Endothelial cell of umbilical vein (primary cell): ENCODE results near the gene BAG3. TPM values are rescaled to one million over a fixed set of nuclear protein-coding genes. Genes with fewer than 3 reads are reported as not detected.

Experiments used
- BruUV-seq: library from RNA; stranded (reverse); fragments of 400-500 nt; replicated peaks from 2 replicates; lab custom pipeline; 2021; lab: Mats Ljungman, UMichigan
- CTCF ChIA-PET: fragments of 300-600, 350-600 bp; sonication (Branson Sonifier 250); formaldehyde crosslinking; loops from one replicate; lab custom pipeline; 2021; ENCODE audit warnings: antibody characterized with exemption, inconsistent platforms; lab: Charles Lee
- POLR2A ChIA-PET: fragments of 300-600, 350-600 bp; sonication (Branson Sonifier 250); formaldehyde crosslinking; loops from one replicate; lab custom pipeline; 2021; ENCODE audit warnings: antibody characterized with exemption, inconsistent platforms; lab: Charles Lee
- DNase-seq: peaks from one replicate; pipeline ENCODE4 v3.0.0-alpha.2; 2011; ENCODE audit warnings: low read depth, low spot score
- FAIRE-seq: peaks from 2 replicates; lab custom pipeline; 2011; peaks lifted over from hg19 to GRCh38; lab: Jason Lieb, UNC
- H2AFZ ChIP-seq: 2 replicates; pipeline ENCODE4 v1.6.0; 2012; ENCODE audit warnings: low read depth, low read length, control low read depth, inconsistent platforms
- H3K27ac ChIP-seq: 2 replicates; pipeline ENCODE4 v1.5.1; 2011; ENCODE audit warnings: low read depth, mild to moderate bottlenecking, control low read depth, low read length, moderate library complexity; ENCODE audit not compliant: insufficient read depth
- H3K27me3 ChIP-seq, 2 experiments: 2 replicates each; pipeline versions ENCODE4 v1.6.0 to v1.6.1; 2011; ENCODE audit warnings: low read length in 2 of 2, mixed read lengths in 1 of 2; ENCODE audit not compliant: control insufficient read depth in 2 of 2, insufficient read depth in 2 of 2
- H3K36me3 ChIP-seq, 2 experiments: 2 replicates in 1 of 2; 3 replicates in 1 of 2; pipeline ENCODE4 v1.5.1; 2011; ENCODE audit warnings: low read length in 2 of 2, mild to moderate bottlenecking in 1 of 2, moderate library complexity in 1 of 2; ENCODE audit not compliant: control insufficient read depth in 2 of 2, insufficient read depth in 2 of 2; ENCODE audit errors: extremely low read depth in 1 of 2
- H3K4me1 ChIP-seq: 3 replicates; pipeline ENCODE4 v1.5.1; 2011; ENCODE audit warnings: mild to moderate bottlenecking, low read length; ENCODE audit not compliant: control insufficient read depth, insufficient read depth; ENCODE audit errors: extremely low read depth
- H3K4me2 ChIP-seq: 2 replicates; pipeline ENCODE4 v1.6.1; 2011; ENCODE audit warnings: low read length, control low read depth, mixed read lengths; ENCODE audit not compliant: insufficient read depth
- H3K4me3 ChIP-seq, 3 experiments: fragments of 200-600 bp in 1 of 3; sonication (generic), shearing (Covaris generic) in 1 of 3; replicated peaks in 1 of 3; 2 replicates each; pipeline ENCODE4 v1.5.1; 2011 to 2016; ENCODE audit warnings: control low read depth in 3 of 3, low read length in 3 of 3, mild to moderate bottlenecking in 2 of 3, inconsistent platforms in 1 of 3, low read depth in 1 of 3, moderate library complexity in 1 of 3; ENCODE audit not compliant: insufficient read depth in 1 of 3
- H3K79me2 ChIP-seq: 2 replicates; pipeline ENCODE4 v1.6.0; 2012; ENCODE audit warnings: low read length, inconsistent platforms; ENCODE audit not compliant: control insufficient read depth, insufficient read depth
- H3K9ac ChIP-seq: replicated peaks from 2 replicates; pipeline ENCODE3; 2011; ENCODE audit warnings: low read length, control low read depth; ENCODE audit not compliant: insufficient read depth; ENCODE audit errors: extremely low read depth
- H3K9me1 ChIP-seq: replicated peaks from 3 replicates; pipeline ENCODE4 v1.6.0; 2011; ENCODE audit warnings: mild to moderate bottlenecking, low read length; ENCODE audit not compliant: control insufficient read depth, insufficient read depth; ENCODE audit errors: extremely low read depth
- H3K9me3 ChIP-seq: replicated peaks from 2 replicates; pipeline ENCODE4 v1.5.1; 2012; ENCODE audit warnings: low read length, inconsistent platforms; ENCODE audit not compliant: control insufficient read depth, insufficient read depth
- H4K20me1 ChIP-seq: replicated peaks from 2 replicates; pipeline ENCODE3; 2011; ENCODE audit warnings: mild to moderate bottlenecking, low read length; ENCODE audit not compliant: control insufficient read depth, insufficient read depth; ENCODE audit errors: extremely low read depth
- EZH2 ChIP-seq: IDR thresholded peaks from 2 replicates; pipeline ENCODE4 v1.6.1; 2012; ENCODE audit warnings: borderline replicate concordance, low read depth, mild to moderate bottlenecking, moderate library complexity, low read length, inconsistent platforms; ENCODE audit not compliant: severe bottlenecking
- FOS ChIP-seq: IDR thresholded peaks from 2 replicates; pipeline ENCODE4 v1.6.1; 2011; ENCODE audit warnings: mild to moderate bottlenecking, low read length, moderate library complexity, borderline replicate concordance; ENCODE audit not compliant: insufficient read depth
- GATA2 ChIP-seq: IDR thresholded peaks from 2 replicates; pipeline ENCODE4 v1.7.0; 2011; ENCODE audit warnings: low read depth, mild to moderate bottlenecking, moderate library complexity, mixed read lengths, low read length; ENCODE audit not compliant: insufficient read length, insufficient read depth
- JUN ChIP-seq: IDR thresholded peaks from 2 replicates; pipeline ENCODE4 v1.6.1; 2011; ENCODE audit warnings: borderline replicate concordance, low read depth; ENCODE audit not compliant: insufficient read length, insufficient read depth
- MAX ChIP-seq: IDR thresholded peaks from 2 replicates; pipeline ENCODE4 v1.6.1; 2011; ENCODE audit not compliant: insufficient read depth, insufficient read length
- MYC ChIP-seq: IDR thresholded peaks from one replicate; pipeline ENCODE4 v1.6.1; 2011; ENCODE audit warnings: mild to moderate bottlenecking, low read depth, low read length
- POLR2A ChIP-seq: IDR thresholded peaks from 2 replicates; pipeline ENCODE4 v1.6.1; 2012; ENCODE audit warnings: low read depth, mild to moderate bottlenecking, control low read depth, low read length
- POLR2AphosphoS5 ChIP-seq: IDR thresholded peaks from 2 replicates; pipeline ENCODE4 v1.6.1; 2012; ENCODE audit warnings: low read depth, mild to moderate bottlenecking, control low read depth, low read length, moderate library complexity; ENCODE audit not compliant: insufficient read depth
- dilution Hi-C: fragments of 300-500 bp; cut with MboI; formaldehyde crosslinking; loops from one replicate; pipeline ENCODE4 v1.15.0; 2019; ENCODE audit warnings: low sequenced_read_pairs; ENCODE audit not compliant: extremely low pct_ligation_motif_present
- intact Hi-C: fragments of 100-400 bp; cut with micrococcal nuclease; formaldehyde crosslinking; loops from one replicate; pipeline ENCODE4 v1.10.0; 2022
- polyA plus RNA-seq, 4 experiments: library from polyadenylated mRNA; depleted of rRNA in 3 of 4; stranded (reverse) in 3 of 4; unstranded in 1 of 4; fragments of >200 nt; gene quantifications; 2 replicates each; pipeline versions ENCODE4 v1.2.1 to v1.2.3, GENCODE V29; 2011 to 2012; ENCODE audit warnings: missing spikeins in 1 of 4
- total RNA-seq: library from RNA; stranded (reverse); gene quantifications from 2 replicates; pipeline ENCODE4 v1.2.3, GENCODE V29; 2021
- TF ChIP-seq, protein P1 (sequence below), 2 donors: IDR thresholded peaks; 1 replicate in 1 of 2; 2 replicates in 1 of 2; pipeline ENCODE4 v1.5.1; 2011; ENCODE audit warnings: low read length in 2 of 2, mild to moderate bottlenecking in 2 of 2, moderate library complexity in 2 of 2, control low read depth in 1 of 2, inconsistent platforms in 1 of 2, low read depth in 1 of 2; ENCODE audit not compliant: insufficient read depth in 1 of 2; ENCODE audit errors: extremely low read depth in 1 of 2

The BAG3 gene
- total and polyA plus RNA-seq, 2 donors (not counting 3 experiments of a cell fraction or from before 2014, with no cell fraction given), result 25.2 to 66.7 TPM

- Histone ChIP-seq H3K4me3 (no peak overlapping the region), H3K9ac (no peak overlapping the region), H3K79me2 (peaks cover 37% of the 10 kb centered on the region), H4K20me1 (peaks cover 3% of the 10 kb centered on the region), H3K36me3 (no peaks in the 10 kb centered on the region), H3K9me1 (no peaks in the 10 kb centered on the region), H3K4me2 (no peak overlapping the region), H3K27me3 (no peaks in the 10 kb centered on the region), H3K27ac (no peak overlapping the region), H2AFZ (no peak overlapping the region), H3K4me1 (peaks cover 26% of the 10 kb centered on the region), H3K9me3 (no peaks in the 10 kb centered on the region)
- FAIRE-seq, result no peak
- BruUV-seq, result no TSS peak
- dilution Hi-C loops (no loop called here), intact Hi-C loops (loop anchor here (10.0 kb wide), 2 partner anchors 445 to 545 kb away; partner anchors contain the start of genes DENND10 and GRK5)
- POLR2A ChIA-PET, result no interaction called here
- CTCF ChIA-PET, result interaction anchor here (1.0 to 2.3 kb wide), 6 partner anchors 18 to 76 kb away, joined by 3 to 12 read pairs (median 4); partner anchors contain the start of gene INPP5F
- DNase-seq, result no peak
- TF ChIP-seq MYC (no peak), MAX (no peak)
Observed at GRCh38 chr10:119650062-119650461, 1.1 kb upstream of the BAG3 start.

DNA sequence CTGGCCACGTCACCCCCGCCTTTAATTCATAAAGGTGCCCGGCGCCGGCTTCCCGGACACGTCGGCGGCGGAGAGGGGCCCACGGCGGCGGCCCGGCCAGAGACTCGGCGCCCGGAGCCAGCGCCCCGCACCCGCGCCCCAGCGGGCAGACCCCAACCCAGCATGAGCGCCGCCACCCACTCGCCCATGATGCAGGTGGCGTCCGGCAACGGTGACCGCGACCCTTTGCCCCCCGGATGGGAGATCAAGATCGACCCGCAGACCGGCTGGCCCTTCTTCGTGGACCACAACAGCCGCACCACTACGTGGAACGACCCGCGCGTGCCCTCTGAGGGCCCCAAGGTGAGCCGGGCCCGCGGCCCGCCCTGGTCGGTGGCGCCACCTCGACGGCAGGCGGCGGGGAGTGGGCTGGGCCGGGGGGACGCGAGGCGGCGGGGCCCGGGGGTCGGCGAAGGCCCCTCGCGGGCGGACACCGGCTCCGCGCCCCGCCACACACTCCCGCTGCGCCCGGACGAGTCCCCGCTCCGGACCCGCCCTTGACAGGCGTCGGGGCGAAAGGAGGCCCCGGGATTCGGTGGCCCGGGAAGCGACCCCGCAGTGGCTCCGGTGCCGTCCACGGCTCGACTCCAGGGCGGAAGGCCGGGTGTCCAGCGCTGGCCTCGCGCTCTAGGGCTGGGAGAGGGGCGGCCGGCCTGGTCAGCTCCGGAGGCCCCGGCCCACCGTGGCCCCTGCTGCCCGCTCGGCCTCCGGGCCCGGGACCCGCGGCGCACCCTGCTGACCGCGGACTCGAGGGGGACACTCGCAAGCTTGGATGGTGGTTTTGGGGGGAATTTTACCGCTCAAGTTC lies 557 bp downstream of the BAG3 start:
- Histone ChIP-seq H3K9ac (peak overlapping the region; percentile 97), H3K9me3 (no peaks in the 10 kb centered on the region), H4K20me1 (peaks cover 3% of the 10 kb centered on the region), H2AFZ (no peak overlapping the region), H3K4me1 (peaks cover 40% of the 10 kb centered on the region), H3K27me3 (no peaks in the 10 kb centered on the region), H3K4me3 (peak overlapping the region; percentile 86 to 97 (median 93)), H3K36me3 (no peaks in the 10 kb centered on the region), H3K4me2 (peak overlapping the region; percentile 95), H3K27ac (peak overlapping the region; percentile 43), H3K9me1 (no peaks in the 10 kb centered on the region), H3K79me2 (peaks cover 54% of the 10 kb centered on the region)
- intact Hi-C loops, result loop anchor here (1.0 to 10.0 kb wide), 9 partner anchors 29 to 571 kb away; partner anchors contain the start of genes DENND10, EIF3A and GRK5
- BruUV-seq, result no TSS peak
- DNase-seq (no peak), FAIRE-seq (no peak)
- dilution Hi-C loops, result no loop called here
- ChIA-PET CTCF (interaction anchor here (0.6 to 2.8 kb wide), 16 partner anchors 9 to 109 kb away, joined by 3 to 21 read pairs (median 4); partner anchors contain the start of genes INPP5F and RGS10), POLR2A (interaction anchor here (0.7 to 1.2 kb wide), 12 partner anchors 10 to 417 kb away, joined by 3 to 9 read pairs (median 3); partner anchors contain the start of gene INPP5F)
- TF ChIP-seq FOS (no peak), MYC (no peak), POLR2AphosphoS5 (no peak), GATA2 (no peak), POLR2A (no peak), JUN (no peak), EZH2 (no peak), MAX (no peak)
- TF ChIP-seq, protein P1, sequence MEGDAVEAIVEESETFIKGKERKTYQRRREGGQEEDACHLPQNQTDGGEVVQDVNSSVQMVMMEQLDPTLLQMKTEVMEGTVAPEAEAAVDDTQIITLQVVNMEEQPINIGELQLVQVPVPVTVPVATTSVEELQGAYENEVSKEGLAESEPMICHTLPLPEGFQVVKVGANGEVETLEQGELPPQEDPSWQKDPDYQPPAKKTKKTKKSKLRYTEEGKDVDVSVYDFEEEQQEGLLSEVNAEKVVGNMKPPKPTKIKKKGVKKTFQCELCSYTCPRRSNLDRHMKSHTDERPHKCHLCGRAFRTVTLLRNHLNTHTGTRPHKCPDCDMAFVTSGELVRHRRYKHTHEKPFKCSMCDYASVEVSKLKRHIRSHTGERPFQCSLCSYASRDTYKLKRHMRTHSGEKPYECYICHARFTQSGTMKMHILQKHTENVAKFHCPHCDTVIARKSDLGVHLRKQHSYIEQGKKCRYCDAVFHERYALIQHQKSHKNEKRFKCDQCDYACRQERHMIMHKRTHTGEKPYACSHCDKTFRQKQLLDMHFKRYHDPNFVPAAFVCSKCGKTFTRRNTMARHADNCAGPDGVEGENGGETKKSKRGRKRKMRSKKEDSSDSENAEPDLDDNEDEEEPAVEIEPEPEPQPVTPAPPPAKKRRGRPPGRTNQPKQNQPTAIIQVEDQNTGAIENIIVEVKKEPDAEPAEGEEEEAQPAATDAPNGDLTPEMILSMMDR (IDR thresholded peaks at IDR 0.05; ENCODE audit: extremely low read depth in 1 of 2, insufficient read depth in 1 of 2, low read depth in 1 of 2, low read length in 2 of 2), result no peak
